ENCODE measurements around the gene NPPA. TPM values are rescaled to one million over a fixed set of nuclear protein-coding genes. Genes with fewer than 3 reads are reported as not detected.

NPPA gene
- total RNA-seq, 2 experiments from 2014 or later: not detected

- Mint-ChIP-seq H3K4me3 (no peak overlapping the region), H3K27me3 (ENCODE audit: low read depth) (peaks cover 4% of the 10 kb centered on the region), H3K9me3 (no peaks in the 10 kb centered on the region), H3K36me3 (ENCODE audit: low read depth) (no peaks in the 10 kb centered on the region), H3K27ac (no peak overlapping the region), H3K4me1 (ENCODE audit: low read depth) (no peaks in the 10 kb centered on the region)
- intact Hi-C loops (cut with micrococcal nuclease): no loop called here
- CTCF ChIA-PET: no interaction called here
- DNase-seq: no peak
Measured at GRCh38 chr1:11880911-11881748, 33.5 kb upstream of the NPPA start.

GRCh38 chr1:11880181-11880575, 32.6 kb upstream of the NPPA start:
- DNase-seq: no peak
- intact Hi-C loops (cut with micrococcal nuclease): no loop called here
- no peak overlapping the region for H3K27ac Mint-ChIP-seq
- no peaks in the 10 kb centered on the region for H3K9me3 Mint-ChIP-seq
- peaks cover 4% of the 10 kb centered on the region for H3K27me3 Mint-ChIP-seq (ENCODE audit: low read depth)
- CTCF ChIA-PET: no interaction called here
- no peaks in the 10 kb centered on the region for H3K4me1 Mint-ChIP-seq (ENCODE audit: low read depth)
- no peaks in the 10 kb centered on the region for H3K36me3 Mint-ChIP-seq (ENCODE audit: low read depth)
- H3K4me3 Mint-ChIP-seq: no peak overlapping the region

GRCh38 chr1:11879311-11880180, 32.0 kb upstream of the NPPA start:
- CTCF ChIA-PET: no interaction called here
- no peak for DNase-seq

GRCh38 chr1:11878891-11879190, 31.3 kb upstream of the NPPA start:
- H3K9me3 Mint-ChIP-seq: no peaks in the 10 kb centered on the region
- no peaks in the 10 kb centered on the region for H3K4me1 Mint-ChIP-seq (ENCODE audit: low read depth)
- intact Hi-C loops (cut with micrococcal nuclease): no loop called here
- no peak overlapping the region for H3K27ac Mint-ChIP-seq
- no peaks in the 10 kb centered on the region for H3K36me3 Mint-ChIP-seq (ENCODE audit: low read depth)
- no peak overlapping the region for H3K4me3 Mint-ChIP-seq
- H3K27me3 Mint-ChIP-seq (ENCODE audit: low read depth): peaks cover 4% of the 10 kb centered on the region
- CTCF ChIA-PET: interaction anchor here (0.8 kb wide), 1 partner anchor 41 kb away, joined by 3 read pairs; no protein-coding TSS in a partner anchor
- no peak for DNase-seq

More at GRCh38 chr1:11879311-11880180, 32.0 kb upstream of the NPPA start:
- Mint-ChIP-seq H3K4me1 (ENCODE audit: low read depth) (no peaks in the 10 kb centered on the region), H3K27ac (no peak overlapping the region), H3K36me3 (ENCODE audit: low read depth) (no peaks in the 10 kb centered on the region), H3K27me3 (ENCODE audit: low read depth) (peaks cover 4% of the 10 kb centered on the region), H3K9me3 (no peaks in the 10 kb centered on the region), H3K4me3 (no peak overlapping the region)
- intact Hi-C loops (cut with micrococcal nuclease): no loop called here

GRCh38 chr1:11878081-11878890, 30.7 kb upstream of the NPPA start:
- Mint-ChIP-seq H3K36me3 (ENCODE audit: low read depth) (no peaks in the 10 kb centered on the region), H3K9me3 (no peaks in the 10 kb centered on the region), H3K27ac (no peak overlapping the region), H3K27me3 (ENCODE audit: low read depth) (peaks cover 4% of the 10 kb centered on the region), H3K4me1 (ENCODE audit: low read depth) (no peaks in the 10 kb centered on the region), H3K4me3 (no peak overlapping the region)
- DNase-seq: no peak
- CTCF ChIA-PET: interaction anchor here (0.8 to 1.2 kb wide), 2 partner anchors 40 kb away, joined by 3 to 5 read pairs; no protein-coding TSS in a partner anchor
- intact Hi-C loops (cut with micrococcal nuclease): no loop called here

- Mint-ChIP-seq H3K4me3 (no peak overlapping the region), H3K27me3 (ENCODE audit: low read depth) (peaks cover 4% of the 10 kb centered on the region), H3K4me1 (ENCODE audit: low read depth) (no peaks in the 10 kb centered on the region)
Measured at GRCh38 chr1:11877074-11877473, 29.5 kb upstream of the NPPA start.

GRCh38 chr1:11875094-11875493, 27.5 kb upstream of the NPPA start:
- Mint-ChIP-seq H3K4me1 (ENCODE audit: low read depth) (no peaks in the 10 kb centered on the region), H3K27ac (no peak overlapping the region), H3K4me3 (no peak overlapping the region), H3K9me3 (no peaks in the 10 kb centered on the region), H3K27me3 (ENCODE audit: low read depth) (peaks cover 7% of the 10 kb centered on the region), H3K36me3 (ENCODE audit: low read depth) (no peaks in the 10 kb centered on the region)
- CTCF ChIA-PET: interaction anchor here (1.5 kb wide), 1 partner anchor 22 kb away, joined by 3 read pairs; no protein-coding TSS in a partner anchor
- no peak for DNase-seq
- intact Hi-C loops (cut with micrococcal nuclease): no loop called here

More at GRCh38 chr1:11877074-11877473, 29.5 kb upstream of the NPPA start:
- H3K27ac Mint-ChIP-seq: no peak overlapping the region
- H3K9me3 Mint-ChIP-seq: no peaks in the 10 kb centered on the region
- CTCF ChIA-PET: interaction anchor here (1.2 kb wide), 1 partner anchor 39 kb away, joined by 5 read pairs; no protein-coding TSS in a partner anchor
- no peak for DNase-seq
- no peaks in the 10 kb centered on the region for H3K36me3 Mint-ChIP-seq (ENCODE audit: low read depth)
- intact Hi-C loops (cut with micrococcal nuclease): no loop called here

- H3K36me3 Mint-ChIP-seq (ENCODE audit: low read depth): no peaks in the 10 kb centered on the region
Measured at GRCh38 chr1:11874624-11875023, 27.0 kb upstream of the NPPA start.

GRCh38 chr1:11874258-11874562, 26.6 kb upstream of the NPPA start:
- no peaks in the 10 kb centered on the region for H3K9me3 Mint-ChIP-seq
- no peak overlapping the region for H3K27ac Mint-ChIP-seq
- peaks cover 7% of the 10 kb centered on the region for H3K27me3 Mint-ChIP-seq (ENCODE audit: low read depth)
- intact Hi-C loops (cut with micrococcal nuclease): no loop called here
- no peaks in the 10 kb centered on the region for H3K4me1 Mint-ChIP-seq (ENCODE audit: low read depth)
- H3K4me3 Mint-ChIP-seq: no peak overlapping the region
- CTCF ChIA-PET: interaction anchor here (0.7 kb wide), 1 partner anchor 356 kb away, joined by 3 read pairs; the partner anchor contains the start of gene VPS13D
- no peak for DNase-seq
- no peaks in the 10 kb centered on the region for H3K36me3 Mint-ChIP-seq (ENCODE audit: low read depth)

More at GRCh38 chr1:11874624-11875023, 27.0 kb upstream of the NPPA start:
- no peak for DNase-seq
- no peak overlapping the region for H3K4me3 Mint-ChIP-seq
- H3K27ac Mint-ChIP-seq: no peak overlapping the region
- intact Hi-C loops (cut with micrococcal nuclease): no loop called here
- CTCF ChIA-PET: interaction anchor here (0.7 to 1.5 kb wide), 2 partner anchors 22 to 355 kb away, joined by 3 read pairs; partner anchors contain the start of gene VPS13D
- H3K27me3 Mint-ChIP-seq (ENCODE audit: low read depth): peaks cover 7% of the 10 kb centered on the region
- no peaks in the 10 kb centered on the region for H3K9me3 Mint-ChIP-seq
- no peaks in the 10 kb centered on the region for H3K4me1 Mint-ChIP-seq (ENCODE audit: low read depth)

GRCh38 chr1:11873395-11874257, 26.0 kb upstream of the NPPA start:
- no peak overlapping the region for H3K27ac Mint-ChIP-seq
- H3K4me1 Mint-ChIP-seq (ENCODE audit: low read depth): no peaks in the 10 kb centered on the region
- intact Hi-C loops (cut with micrococcal nuclease): no loop called here
- DNase-seq: no peak
- no peaks in the 10 kb centered on the region for H3K36me3 Mint-ChIP-seq (ENCODE audit: low read depth)
- H3K9me3 Mint-ChIP-seq: no peaks in the 10 kb centered on the region
- CTCF ChIA-PET: interaction anchor here (0.7 kb wide), 1 partner anchor 356 kb away, joined by 3 read pairs; the partner anchor contains the start of gene VPS13D
- H3K27me3 Mint-ChIP-seq (ENCODE audit: low read depth): peaks cover 7% of the 10 kb centered on the region
- H3K4me3 Mint-ChIP-seq: no peak overlapping the region

- H3K27ac Mint-ChIP-seq: no peak overlapping the region
- peaks cover 7% of the 10 kb centered on the region for H3K27me3 Mint-ChIP-seq (ENCODE audit: low read depth)
- no peaks in the 10 kb centered on the region for H3K4me1 Mint-ChIP-seq (ENCODE audit: low read depth)
- CTCF ChIA-PET: no interaction called here
- no peak overlapping the region for H3K4me3 Mint-ChIP-seq
- intact Hi-C loops (cut with micrococcal nuclease): no loop called here
- no peaks in the 10 kb centered on the region for H3K36me3 Mint-ChIP-seq (ENCODE audit: low read depth)
- no peaks in the 10 kb centered on the region for H3K9me3 Mint-ChIP-seq
- DNase-seq: no peak
Measured at GRCh38 chr1:11872545-11872944, 25.0 kb upstream of the NPPA start.

Measured in activated naive CD4-positive, alpha-beta T cell treated with anti-CD3 and anti-CD28 coated beads for 36 hours (primary cell).